Stimulated activated CD4-positive, alpha-beta T cell treated with anti-CD3 and anti-CD28 coated beads, TNF-alpha, amount 100 ng/mL, for 1 hour (primary cell): ENCODE data around the gene SLC5A10.

Experiments
- DNase-seq, 3 donors: peaks; one replicate each; pipeline ENCODE4 v3.0.0-alpha.2; 2020; ENCODE audit warnings: low read depth in 3 of 3, low spot score in 1 of 3

The SLC5A10 gene

GRCh38 chr17:18981642-18982424, 29.9 kb downstream of the SLC5A10 start:
- DNase-seq: no peak

GRCh38 chr17:18984273-18985114, 32.5 kb downstream of the SLC5A10 start:
- no peak for DNase-seq

GRCh38 chr17:18985475-18985874, 33.5 kb downstream of the SLC5A10 start:
- DNase-seq: no peak

GRCh38 chr17:18986541-18987229, 34.7 kb downstream of the SLC5A10 start:
- DNase-seq: no peak

- DNase-seq: no peak
These were observed 35.3 kb downstream of the SLC5A10 start for GRCh38 chr17:18987230-18987610.

- no peak for DNase-seq
These were observed 36.0 kb downstream of the SLC5A10 start for GRCh38 chr17:18987862-18988545.

- no peak for DNase-seq
These were observed 36.7 kb downstream of the SLC5A10 start for GRCh38 chr17:18988546-18989173.

- DNase-seq: no peak
These were observed 38.4 kb downstream of the SLC5A10 start for GRCh38 chr17:18990331-18990730.

GRCh38 chr17:18991531-18992315, 39.8 kb downstream of the SLC5A10 start:
- DNase-seq: no peak

- no peak for DNase-seq
These were observed 40.6 kb downstream of the SLC5A10 start for GRCh38 chr17:18992454-18993130.

- no peak for DNase-seq
These were observed 42.1 kb downstream of the SLC5A10 start for GRCh38 chr17:18993905-18994526.

GRCh38 chr17:18994631-18995030, 42.7 kb downstream of the SLC5A10 start:
- no peak for DNase-seq

- no peak for DNase-seq
These were observed 43.3 kb downstream of the SLC5A10 start for GRCh38 chr17:18995220-18995619.

GRCh38 chr17:18996458-18996857, 44.5 kb downstream of the SLC5A10 start:
- no peak for DNase-seq

GRCh38 chr17:18997650-18998196, 45.8 kb downstream of the SLC5A10 start:
- DNase-seq: no peak

- DNase-seq: no peak
These were observed 47.4 kb downstream of the SLC5A10 start for GRCh38 chr17:18999394-18999793.

GRCh38 chr17:18999911-19000310, 47.9 kb downstream of the SLC5A10 start:
- DNase-seq: no peak

- no peak for DNase-seq
These were observed 48.8 kb downstream of the SLC5A10 start for GRCh38 chr17:19000531-19001325.
